ENCODE data around the gene CYB5RL. TPM values are rescaled to one million over a fixed set of nuclear protein-coding genes. Genes with fewer than 3 reads are reported as not detected.

The CYB5RL gene
- total and polyA plus RNA-seq, 2 donors (not counting 3 experiments of a cell fraction or from before 2014, with no cell fraction given): 5.8 to 8.6 TPM

DNA sequence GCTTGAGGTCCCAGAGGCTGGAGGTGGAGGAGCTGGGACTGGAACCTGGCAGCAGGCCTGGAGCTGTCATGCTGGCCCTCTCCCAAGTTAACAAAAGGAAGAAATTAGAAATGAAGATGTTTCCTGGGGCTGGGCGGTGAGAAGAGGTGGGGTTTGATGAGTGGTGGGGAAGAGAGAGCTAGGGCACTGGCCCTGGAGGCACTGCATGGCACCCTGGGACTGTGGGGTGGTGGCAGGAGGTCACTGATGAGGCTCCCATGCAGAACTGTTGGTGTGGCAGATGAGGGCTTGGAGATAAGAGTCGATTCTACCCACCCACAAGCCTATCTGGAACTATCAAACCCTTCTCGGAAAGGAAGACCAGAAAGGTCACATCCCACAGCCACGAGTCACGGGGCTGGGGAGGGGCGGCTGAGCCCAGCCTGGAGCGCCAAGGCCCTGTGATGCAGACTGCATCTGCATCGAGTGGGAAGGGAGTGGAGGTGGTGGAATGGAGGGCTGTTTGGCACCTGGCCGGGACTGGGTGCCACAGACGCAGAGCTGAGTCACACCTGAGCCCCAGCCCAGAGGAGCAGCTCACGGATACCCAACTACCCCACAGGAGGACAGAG, 29.6 kb upstream of the CYB5RL start:
- Histone ChIP-seq H4K20me1 (replicated peaks; ENCODE audit: control insufficient read depth, extremely low read depth, insufficient read depth, low read length) (no peaks in the 10 kb centered on the region), H3K4me2 (ENCODE audit: insufficient read depth, low read length) (no peak overlapping the region), H3K27ac (ENCODE audit: insufficient read depth, low read depth, low read length) (no peak overlapping the region), H3K27me3 (ENCODE audit: control insufficient read depth in 2 of 2, insufficient read depth in 2 of 2, low read length in 2 of 2) (no peaks in the 10 kb centered on the region), H3K9ac (replicated peaks; ENCODE audit: extremely low read depth, insufficient read depth, low read length) (no peak overlapping the region), H3K9me3 (replicated peaks; ENCODE audit: control insufficient read depth, insufficient read depth, low read length) (no peaks in the 10 kb centered on the region), H3K79me2 (ENCODE audit: control insufficient read depth, insufficient read depth, low read length) (no peaks in the 10 kb centered on the region), H3K4me1 (ENCODE audit: control insufficient read depth, extremely low read depth, insufficient read depth, low read length) (no peaks in the 10 kb centered on the region), H2AFZ (ENCODE audit: low read depth, low read length) (no peak overlapping the region), H3K36me3 (ENCODE audit: control insufficient read depth in 2 of 2, extremely low read depth in 1 of 2, insufficient read depth in 2 of 2, low read length in 2 of 2) (peaks cover 3 to 8% of the 10 kb centered on the region in 2 experiments), H3K9me1 (replicated peaks; ENCODE audit: control insufficient read depth, extremely low read depth, insufficient read depth, low read length) (no peaks in the 10 kb centered on the region), H3K4me3 (replicated peaks in 1 of 3; ENCODE audit: insufficient read depth in 1 of 3, low read depth in 1 of 3, low read length in 3 of 3) (no peak overlapping the region)
- BruUV-seq (replicated peaks): no TSS peak
- ChIA-PET POLR2A (no interaction called here), CTCF (interaction anchor here (1.3 to 2.1 kb wide), 3 partner anchors 9 to 260 kb away, joined by 3 to 8 read pairs (median 5); no protein-coding TSS in a partner anchor)
- peak; percentile 31 for DNase-seq (ENCODE audit: low read depth, low spot score)
- no peak for FAIRE-seq
- dilution Hi-C loops (cut with MboI; ENCODE audit: extremely low pct_ligation_motif_present, low sequenced_read_pairs): no loop called here
- TF ChIP-seq FOS (IDR thresholded peaks at IDR 0.05; ENCODE audit: borderline replicate concordance, insufficient read depth, low read length): peak; percentile 30
- TF ChIP-seq POLR2AphosphoS5 (IDR thresholded peaks at IDR 0.05; ENCODE audit: insufficient read depth, low read depth, low read length): no peak
- peak; percentile 73 for TF ChIP-seq GATA2 (IDR thresholded peaks at IDR 0.05; ENCODE audit: insufficient read depth, insufficient read length, low read depth, low read length)
- intact Hi-C loops (cut with micrococcal nuclease): no loop called here

DNA sequence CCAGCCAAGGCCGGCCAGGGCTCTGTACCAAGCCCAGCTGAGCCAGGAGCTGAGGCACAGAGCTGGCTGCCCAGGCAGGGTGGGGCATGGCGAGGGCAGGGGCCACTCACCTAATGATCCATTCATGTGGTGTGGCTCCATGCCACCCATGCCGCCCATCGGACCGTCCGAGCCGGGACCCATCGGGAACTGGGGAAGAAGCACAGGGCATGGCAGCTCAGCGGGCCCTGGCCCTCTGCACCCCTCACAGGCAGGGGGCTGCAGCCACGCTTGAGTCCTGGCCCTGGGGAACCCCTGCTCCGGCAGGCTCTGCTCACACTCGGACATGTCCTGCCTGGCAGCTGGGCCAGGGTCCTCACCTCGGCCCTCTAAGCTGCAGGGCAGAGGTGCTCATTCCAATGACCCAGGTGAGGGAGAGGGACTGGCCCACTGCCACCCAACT, 28.8 kb upstream of the CYB5RL start:
- Histone ChIP-seq H3K36me3 (ENCODE audit: control insufficient read depth in 2 of 2, extremely low read depth in 1 of 2, insufficient read depth in 2 of 2, low read length in 2 of 2) (peaks cover 3 to 8% of the 10 kb centered on the region in 2 experiments), H3K9ac (replicated peaks; ENCODE audit: extremely low read depth, insufficient read depth, low read length) (no peak overlapping the region), H3K4me3 (replicated peaks in 1 of 3; ENCODE audit: insufficient read depth in 1 of 3, low read depth in 1 of 3, low read length in 3 of 3) (no peak overlapping the region), H2AFZ (ENCODE audit: low read depth, low read length) (no peak overlapping the region), H4K20me1 (replicated peaks; ENCODE audit: control insufficient read depth, extremely low read depth, insufficient read depth, low read length) (no peaks in the 10 kb centered on the region), H3K4me1 (ENCODE audit: control insufficient read depth, extremely low read depth, insufficient read depth, low read length) (no peaks in the 10 kb centered on the region), H3K79me2 (ENCODE audit: control insufficient read depth, insufficient read depth, low read length) (no peaks in the 10 kb centered on the region), H3K9me3 (replicated peaks; ENCODE audit: control insufficient read depth, insufficient read depth, low read length) (no peaks in the 10 kb centered on the region), H3K4me2 (ENCODE audit: insufficient read depth, low read length) (no peak overlapping the region), H3K9me1 (replicated peaks; ENCODE audit: control insufficient read depth, extremely low read depth, insufficient read depth, low read length) (no peaks in the 10 kb centered on the region), H3K27me3 (ENCODE audit: control insufficient read depth in 2 of 2, insufficient read depth in 2 of 2, low read length in 2 of 2) (no peaks in the 10 kb centered on the region), H3K27ac (ENCODE audit: insufficient read depth, low read depth, low read length) (no peak overlapping the region)
- ChIA-PET CTCF (interaction anchor here (1.3 to 2.1 kb wide), 3 partner anchors 9 to 261 kb away, joined by 3 to 8 read pairs (median 5); no protein-coding TSS in a partner anchor), POLR2A (no interaction called here)
- FAIRE-seq (no peak), DNase-seq (ENCODE audit: low read depth, low spot score) (no peak)
- BruUV-seq (replicated peaks): no TSS peak
- intact Hi-C loops (cut with micrococcal nuclease): no loop called here
- dilution Hi-C loops (cut with MboI; ENCODE audit: extremely low pct_ligation_motif_present, low sequenced_read_pairs): no loop called here
- TF ChIP-seq, protein P1, sequence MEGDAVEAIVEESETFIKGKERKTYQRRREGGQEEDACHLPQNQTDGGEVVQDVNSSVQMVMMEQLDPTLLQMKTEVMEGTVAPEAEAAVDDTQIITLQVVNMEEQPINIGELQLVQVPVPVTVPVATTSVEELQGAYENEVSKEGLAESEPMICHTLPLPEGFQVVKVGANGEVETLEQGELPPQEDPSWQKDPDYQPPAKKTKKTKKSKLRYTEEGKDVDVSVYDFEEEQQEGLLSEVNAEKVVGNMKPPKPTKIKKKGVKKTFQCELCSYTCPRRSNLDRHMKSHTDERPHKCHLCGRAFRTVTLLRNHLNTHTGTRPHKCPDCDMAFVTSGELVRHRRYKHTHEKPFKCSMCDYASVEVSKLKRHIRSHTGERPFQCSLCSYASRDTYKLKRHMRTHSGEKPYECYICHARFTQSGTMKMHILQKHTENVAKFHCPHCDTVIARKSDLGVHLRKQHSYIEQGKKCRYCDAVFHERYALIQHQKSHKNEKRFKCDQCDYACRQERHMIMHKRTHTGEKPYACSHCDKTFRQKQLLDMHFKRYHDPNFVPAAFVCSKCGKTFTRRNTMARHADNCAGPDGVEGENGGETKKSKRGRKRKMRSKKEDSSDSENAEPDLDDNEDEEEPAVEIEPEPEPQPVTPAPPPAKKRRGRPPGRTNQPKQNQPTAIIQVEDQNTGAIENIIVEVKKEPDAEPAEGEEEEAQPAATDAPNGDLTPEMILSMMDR (IDR thresholded peaks at IDR 0.05; ENCODE audit: extremely low read depth in 1 of 2, insufficient read depth in 1 of 2, low read depth in 1 of 2, low read length in 2 of 2): no peak
- TF ChIP-seq EZH2 (IDR thresholded peaks at IDR 0.05; ENCODE audit: borderline replicate concordance, low read depth, low read length, severe bottlenecking): no peak
- TF ChIP-seq, protein P2, sequence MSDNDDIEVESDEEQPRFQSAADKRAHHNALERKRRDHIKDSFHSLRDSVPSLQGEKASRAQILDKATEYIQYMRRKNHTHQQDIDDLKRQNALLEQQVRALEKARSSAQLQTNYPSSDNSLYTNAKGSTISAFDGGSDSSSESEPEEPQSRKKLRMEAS (IDR thresholded peaks at IDR 0.05; ENCODE audit: insufficient read depth, insufficient read length): no peak
- TF ChIP-seq JUN (IDR thresholded peaks at IDR 0.05; ENCODE audit: borderline replicate concordance, insufficient read depth, insufficient read length, low read depth): no peak
- TF ChIP-seq POLR2A (IDR thresholded peaks at IDR 0.05; ENCODE audit: low read depth, low read length): no peak
- TF ChIP-seq GATA2 (IDR thresholded peaks at IDR 0.05; ENCODE audit: insufficient read depth, insufficient read length, low read depth, low read length): no peak

All from endothelial cell of umbilical vein (primary cell).